HG03565 (cell line): Measurements from ENCODE around the gene BIVM.

Experiments used
- ATAC-seq: cut with Tn5 transposase; IDR thresholded peaks from one replicate; pipeline ENCODE4 v1.9.1; 2021; ENCODE audit warnings: mild to moderate bottlenecking, moderate library complexity; ENCODE audit not compliant: unreplicated experiment

BIVM gene

DNA sequence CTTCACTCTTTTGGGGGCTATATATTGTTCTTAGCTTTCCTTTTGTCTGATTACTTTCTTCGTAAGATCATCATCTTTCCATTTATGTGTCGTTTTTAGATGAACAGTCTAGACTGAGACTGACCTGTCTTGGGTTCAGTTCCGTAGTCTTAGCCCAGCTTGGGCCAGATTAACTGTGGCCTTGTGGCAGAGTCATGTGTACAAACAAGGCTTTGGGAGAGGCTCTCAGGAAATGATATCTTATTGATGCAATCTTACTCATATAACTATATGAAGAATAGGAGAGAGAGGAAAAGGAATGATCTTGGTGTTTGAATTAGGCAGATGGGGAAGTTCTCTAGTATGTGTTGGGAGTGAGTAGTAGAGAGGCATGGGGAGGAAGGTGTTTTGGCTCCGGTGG is 40.1 kb downstream of the BIVM start:
- no peak for ATAC-seq

- no peak for ATAC-seq
Observed at GRCh38 chr13:102839462-102839861, 40.5 kb downstream of the BIVM start.

DNA sequence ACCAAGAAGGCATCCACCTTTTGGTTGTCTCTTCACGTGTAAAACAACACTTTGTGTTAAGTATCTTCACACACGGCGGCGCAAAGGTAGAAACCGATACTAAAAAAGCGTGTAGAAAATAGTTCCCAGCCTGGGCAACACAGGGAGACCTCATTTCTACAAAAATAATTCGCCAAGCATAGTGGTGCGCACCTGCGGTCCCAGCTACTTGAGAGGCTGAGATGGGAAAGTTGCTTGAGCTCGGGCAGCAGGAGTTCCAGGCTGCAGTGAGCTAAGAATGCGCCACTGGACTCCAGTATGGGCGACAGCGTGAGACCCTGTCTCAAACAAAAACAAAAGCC is 46.3 kb downstream of the BIVM start:
- peak; percentile 11 for ATAC-seq

- peak; percentile 78 for ATAC-seq
Observed at GRCh38 chr13:102845630-102846260, 46.8 kb downstream of the BIVM start, which contains the start of gene ERCC5. Gene ERCC5, plus strand, starts transcription at chr13:102846032. Its CDS starts 235 bp downstream, at chr13:102846267.

DNA sequence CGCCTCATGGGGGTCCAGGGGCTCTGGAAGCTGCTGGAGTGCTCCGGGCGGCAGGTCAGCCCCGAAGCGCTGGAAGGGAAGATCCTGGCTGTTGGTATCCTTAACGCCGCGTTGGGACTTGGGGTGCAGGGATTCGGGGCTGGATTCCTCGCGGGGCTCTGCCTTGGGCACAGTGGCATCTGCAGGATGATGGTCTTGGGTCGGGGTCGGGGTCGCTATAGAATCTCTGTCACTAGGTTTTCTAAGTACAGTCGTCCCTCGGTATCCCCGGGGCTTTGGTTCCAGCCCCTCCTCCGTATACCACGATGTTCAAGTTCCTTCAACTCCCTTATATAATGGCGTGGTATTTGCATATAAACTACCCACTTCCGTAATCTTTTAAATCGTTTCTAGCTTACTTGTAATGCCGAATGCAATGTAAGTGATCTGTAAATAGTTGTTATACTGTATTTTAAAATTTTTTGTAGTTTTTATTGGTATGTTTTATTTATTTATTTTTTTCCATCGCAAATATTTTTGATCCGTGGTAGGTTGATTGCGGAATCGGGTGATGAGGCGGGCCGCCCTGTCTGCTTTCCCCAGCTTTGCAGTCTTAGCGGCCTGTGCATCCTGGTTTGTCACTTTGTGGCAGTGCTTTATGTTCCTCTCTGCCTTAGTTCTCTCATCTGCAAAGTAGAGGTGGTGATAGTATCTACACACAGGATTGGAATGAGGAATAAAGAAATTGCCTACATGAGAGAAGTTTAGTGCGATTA is 47.5 kb downstream of the BIVM start:
- peak; percentile 29 for ATAC-seq

DNA sequence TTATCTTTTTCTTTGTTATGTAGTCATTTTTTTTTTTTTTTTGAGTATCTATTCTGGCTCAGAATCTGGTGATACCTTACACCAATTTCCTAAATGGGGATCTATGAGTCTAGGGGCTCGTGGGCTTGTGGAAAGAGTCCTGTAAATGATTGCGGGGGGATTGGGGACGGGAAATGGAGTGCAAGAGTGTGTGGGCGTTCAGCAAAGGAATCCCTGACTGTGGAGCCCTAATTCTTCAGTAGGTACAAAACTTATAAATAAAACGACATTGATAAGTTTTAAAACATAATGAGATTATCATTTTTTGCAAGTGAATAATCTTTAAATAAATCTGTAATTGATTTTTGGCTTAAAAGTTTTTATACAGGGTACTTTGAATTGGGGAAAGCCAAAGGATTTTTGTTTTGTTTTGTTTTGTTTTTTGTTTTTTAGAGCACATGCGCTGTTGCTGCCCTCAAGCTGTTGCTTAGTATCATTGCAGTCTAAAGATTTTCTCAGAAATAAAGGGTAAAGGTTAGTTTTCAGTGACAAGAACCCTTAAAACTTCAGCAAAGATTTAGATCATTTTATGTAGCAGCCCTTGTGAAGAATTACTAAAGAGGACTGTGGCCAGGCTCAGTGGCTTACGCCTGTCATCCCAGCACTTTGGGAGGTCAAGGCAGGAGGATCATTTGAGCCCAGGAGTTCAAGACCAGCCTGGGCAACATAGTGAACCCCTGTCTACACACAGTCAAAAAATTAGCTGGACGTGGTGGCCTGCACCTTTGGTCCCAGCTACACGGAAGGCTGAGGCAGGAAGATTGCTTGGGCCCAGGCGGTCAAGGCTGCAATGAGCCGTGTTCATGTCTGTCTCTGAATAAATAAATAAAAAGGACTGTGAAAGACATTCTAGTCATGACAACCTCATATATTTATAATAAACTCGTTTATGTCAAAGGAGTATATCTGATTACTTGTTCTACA is 48.6 kb downstream of the BIVM start:
- ATAC-seq, result no peak

- no peak for ATAC-seq
Observed at GRCh38 chr13:102848956-102849355, 50.0 kb downstream of the BIVM start.

GRCh38 chr13:102852556-102852955 is 53.6 kb downstream of the BIVM start:
- no peak for ATAC-seq

DNA sequence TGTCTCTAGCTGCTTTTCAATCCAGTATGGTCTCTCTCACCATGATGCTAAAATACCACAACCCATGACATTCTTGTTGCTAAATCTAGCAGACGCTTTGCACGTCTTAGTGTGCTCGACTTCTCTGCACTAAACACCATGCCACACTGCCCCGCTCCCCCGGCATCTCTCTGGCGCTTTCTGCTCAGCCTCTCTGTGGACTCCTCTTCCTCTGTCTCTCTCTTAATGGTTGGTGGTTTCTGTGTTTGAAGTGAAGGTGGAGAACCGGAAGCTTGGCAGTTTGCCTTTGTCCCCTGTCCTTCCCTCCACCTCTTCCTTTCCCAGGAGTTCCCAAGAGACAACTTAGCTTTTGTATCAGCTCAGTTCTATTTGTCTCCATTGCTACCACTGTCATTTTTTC is 55.8 kb downstream of the BIVM start:
- no peak for ATAC-seq

- no peak for ATAC-seq
Observed at GRCh38 chr13:102856557-102856956, 57.6 kb downstream of the BIVM start.

GRCh38 chr13:102862624-102863210 is 63.8 kb downstream of the BIVM start:
- ATAC-seq, result no peak

GRCh38 chr13:102863590-102863989 is 64.7 kb downstream of the BIVM start:
- no peak for ATAC-seq

GRCh38 chr13:102868366-102868936 is 69.5 kb downstream of the BIVM start:
- no peak for ATAC-seq

DNA sequence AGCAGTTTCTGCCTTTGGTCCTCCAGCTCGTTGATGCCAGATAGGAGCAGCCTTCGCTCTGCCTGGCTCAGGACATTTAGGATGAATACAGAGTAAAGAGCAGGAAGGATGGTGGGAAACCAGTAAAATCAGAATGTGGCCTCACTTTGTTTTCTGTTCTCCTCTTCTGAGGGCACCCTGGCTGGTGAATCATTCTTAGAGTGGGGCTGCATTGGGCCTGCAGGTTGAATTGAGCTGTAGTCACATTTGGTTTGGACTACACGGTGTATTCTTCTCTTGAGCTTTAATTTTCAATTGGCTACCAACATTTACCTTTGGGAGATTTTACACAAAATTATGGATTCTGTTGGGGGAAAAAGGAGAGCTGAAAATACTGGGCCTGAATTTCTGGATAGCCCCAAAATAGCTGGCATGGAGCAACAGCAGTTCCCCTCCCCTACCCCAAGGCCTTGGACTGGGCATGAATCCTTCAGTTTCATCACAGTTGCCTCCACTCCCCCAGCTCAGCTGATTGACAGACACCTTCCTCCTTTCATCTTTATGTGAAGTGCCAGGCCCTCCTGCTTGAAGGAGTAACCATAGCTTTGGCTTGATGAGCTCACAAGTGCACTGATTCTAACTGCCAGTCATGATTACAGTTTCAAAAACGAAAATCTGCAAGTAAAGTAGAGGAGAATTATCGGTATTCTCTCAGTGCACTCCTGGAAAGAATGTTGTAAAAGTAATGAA is 71.2 kb downstream of the BIVM start:
- ATAC-seq, result peak; percentile 6

GRCh38 chr13:102870677-102871415 is 71.9 kb downstream of the BIVM start:
- ATAC-seq, result peak; percentile 54

GRCh38 chr13:102872131-102872530 is 73.2 kb downstream of the BIVM start:
- no peak for ATAC-seq

- ATAC-seq, result no peak
Observed at GRCh38 chr13:102872531-102872930, 73.6 kb downstream of the BIVM start.

DNA sequence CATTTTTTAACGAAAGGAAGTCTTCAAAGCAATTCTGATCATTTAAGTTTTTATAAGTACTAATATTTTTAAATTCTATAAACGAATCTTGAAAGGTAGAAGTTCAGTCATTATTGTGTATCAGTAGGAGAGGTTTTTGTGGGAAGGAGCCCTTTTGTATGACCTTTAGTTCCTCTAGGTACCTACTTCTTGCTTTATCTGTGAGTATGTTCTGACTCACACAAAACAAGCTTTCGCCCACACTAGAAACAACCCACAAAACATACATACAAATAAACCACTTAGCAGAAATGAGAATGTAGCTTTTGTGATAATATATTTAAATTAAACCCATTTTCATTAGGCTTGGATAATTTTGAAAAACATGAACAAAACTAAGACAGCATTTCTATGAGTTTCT is 74.7 kb downstream of the BIVM start:
- peak; percentile 81 for ATAC-seq

DNA sequence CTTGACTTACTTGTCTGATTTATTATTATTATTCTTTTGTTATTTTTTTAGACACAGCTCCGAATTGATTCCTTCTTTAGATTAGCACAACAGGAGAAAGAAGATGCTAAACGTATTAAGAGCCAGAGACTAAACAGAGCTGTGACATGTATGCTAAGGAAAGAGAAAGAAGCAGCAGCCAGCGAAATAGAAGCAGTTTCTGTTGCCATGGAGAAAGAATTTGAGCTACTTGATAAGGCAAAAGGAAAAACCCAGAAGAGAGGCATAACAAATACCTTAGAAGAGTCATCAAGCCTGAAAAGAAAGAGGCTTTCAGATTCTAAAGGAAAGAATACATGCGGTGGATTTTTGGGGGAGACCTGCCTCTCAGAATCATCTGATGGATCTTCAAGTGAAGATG is 76.3 kb downstream of the BIVM start:
- ATAC-seq, result no peak
